NOMO-1 (cell line): ENCODE results near the gene COL4A1.

Experiments used
- DNase-seq, 2 experiments: peaks; one replicate each; lab custom pipeline; 2025; ENCODE audit not compliant: unreplicated experiment in 2 of 2; lab: John Stamatoyannopoulos, UW

The COL4A1 gene

GRCh38 chr13:110310541-110311442 lies 3.8 kb upstream of the COL4A1 start:
- no peak for DNase-seq

GRCh38 chr13:110309661-110310524 lies 2.9 kb upstream of the COL4A1 start:
- no peak for DNase-seq

DNA sequence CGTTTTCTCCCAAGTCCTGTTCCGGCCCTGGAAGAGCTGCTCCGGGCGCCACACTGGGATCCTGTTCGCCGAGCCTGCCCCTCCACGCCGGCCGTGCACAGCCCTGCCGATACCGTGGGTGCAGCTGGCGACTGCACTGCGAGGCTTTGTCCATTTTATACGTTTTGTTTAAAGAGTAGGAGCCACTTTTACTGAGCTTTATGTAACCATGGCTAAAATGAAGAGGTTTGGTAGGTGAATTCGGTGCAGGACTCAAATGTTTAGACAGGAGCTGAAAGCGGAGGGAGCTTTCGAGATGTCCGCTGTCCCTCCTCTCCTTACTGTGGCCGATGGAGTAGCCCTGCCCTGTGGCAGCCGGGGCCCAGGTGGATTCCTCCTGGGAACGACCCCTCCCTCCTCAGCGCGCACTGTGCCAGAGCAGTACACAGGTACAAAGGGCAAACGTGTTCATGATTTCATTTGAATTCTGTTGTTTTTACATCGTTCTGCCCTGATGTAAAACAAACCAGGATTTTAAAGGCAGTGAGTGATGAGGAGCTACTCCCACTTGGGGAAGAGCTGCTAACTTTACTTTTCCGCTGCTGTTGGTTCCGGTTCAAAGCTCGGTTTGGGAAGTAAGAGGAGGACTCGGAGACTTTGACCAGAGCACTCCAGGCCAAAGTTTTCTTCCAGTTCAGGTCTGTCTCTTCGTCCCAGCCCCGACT lies 1.9 kb upstream of the COL4A1 start:
- DNase-seq: no peak

- DNase-seq: no peak
Observed at GRCh38 chr13:110307767-110308655, 1.1 kb upstream of the COL4A1 start.

GRCh38 chr13:110306340-110306959 lies 507 bp downstream of the COL4A1 start:
- no peak for DNase-seq

DNA sequence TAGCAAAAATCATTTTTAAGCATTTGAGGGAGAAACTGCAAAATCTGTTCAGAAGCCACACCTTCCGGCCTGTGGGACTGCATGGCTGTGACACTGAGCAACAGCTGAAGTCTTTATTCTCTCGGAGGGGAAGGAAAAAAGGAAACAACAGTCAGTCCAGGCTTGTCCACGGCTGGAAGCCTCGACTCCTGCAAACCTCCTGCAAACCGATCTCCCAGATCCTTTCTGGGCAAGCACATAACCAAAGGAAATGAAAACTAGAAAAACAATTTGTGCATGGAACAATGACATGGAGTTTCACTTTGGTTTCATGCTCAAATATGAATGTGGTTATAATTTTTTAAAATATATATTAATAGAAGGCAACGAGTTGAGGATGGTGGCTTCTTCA lies 1.0 kb downstream of the COL4A1 start:
- no peak for DNase-seq

DNA sequence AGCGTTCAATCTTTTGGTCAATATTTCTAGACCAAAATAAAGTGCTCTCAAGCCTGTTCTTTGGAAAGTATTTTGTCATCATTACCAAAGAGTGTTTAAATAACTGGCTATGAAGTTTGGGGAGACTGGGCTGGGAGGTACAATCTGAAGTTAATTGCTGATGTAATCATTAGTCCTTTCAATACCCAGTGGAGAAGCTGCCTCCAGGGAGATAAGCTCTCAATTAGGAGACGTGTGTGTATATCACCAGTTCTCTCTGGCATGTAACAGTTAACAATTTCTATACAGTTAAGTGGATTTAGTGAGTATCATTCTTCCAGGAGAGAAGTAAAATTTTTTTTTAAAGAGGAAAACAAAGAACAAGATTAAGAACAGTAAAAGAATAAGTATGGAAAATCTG lies 1.4 kb downstream of the COL4A1 start:
- no peak for DNase-seq

GRCh38 chr13:110305001-110305400 lies 2.0 kb downstream of the COL4A1 start:
- no peak for DNase-seq

- DNase-seq: no peak
Observed at GRCh38 chr13:110304256-110304655, 2.7 kb downstream of the COL4A1 start.

- no peak for DNase-seq
Observed at GRCh38 chr13:110303644-110304043, 3.3 kb downstream of the COL4A1 start.

DNA sequence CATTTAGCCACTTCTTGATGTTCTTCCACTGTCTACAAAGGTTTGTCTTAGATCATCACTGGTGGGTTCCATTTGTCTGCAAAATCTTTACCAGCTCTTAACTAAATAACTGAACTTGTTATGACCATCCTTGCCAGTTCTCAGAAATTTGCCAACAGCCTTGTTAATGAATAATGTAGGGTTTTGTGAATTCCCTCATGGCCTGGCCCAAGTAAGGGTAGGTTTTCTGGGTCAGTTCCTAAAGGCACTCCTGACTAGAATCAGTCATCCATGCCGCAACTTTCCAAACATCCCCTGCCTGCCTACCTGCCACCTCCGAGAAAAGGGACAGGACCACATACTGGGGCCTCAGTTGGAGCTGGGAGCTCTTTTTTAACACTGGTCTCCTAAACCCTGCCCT lies 4.0 kb downstream of the COL4A1 start:
- DNase-seq: no peak

- DNase-seq: no peak
Observed at GRCh38 chr13:110301606-110302553, 5.1 kb downstream of the COL4A1 start.

GRCh38 chr13:110301083-110301482 lies 5.9 kb downstream of the COL4A1 start:
- DNase-seq: no peak

DNA sequence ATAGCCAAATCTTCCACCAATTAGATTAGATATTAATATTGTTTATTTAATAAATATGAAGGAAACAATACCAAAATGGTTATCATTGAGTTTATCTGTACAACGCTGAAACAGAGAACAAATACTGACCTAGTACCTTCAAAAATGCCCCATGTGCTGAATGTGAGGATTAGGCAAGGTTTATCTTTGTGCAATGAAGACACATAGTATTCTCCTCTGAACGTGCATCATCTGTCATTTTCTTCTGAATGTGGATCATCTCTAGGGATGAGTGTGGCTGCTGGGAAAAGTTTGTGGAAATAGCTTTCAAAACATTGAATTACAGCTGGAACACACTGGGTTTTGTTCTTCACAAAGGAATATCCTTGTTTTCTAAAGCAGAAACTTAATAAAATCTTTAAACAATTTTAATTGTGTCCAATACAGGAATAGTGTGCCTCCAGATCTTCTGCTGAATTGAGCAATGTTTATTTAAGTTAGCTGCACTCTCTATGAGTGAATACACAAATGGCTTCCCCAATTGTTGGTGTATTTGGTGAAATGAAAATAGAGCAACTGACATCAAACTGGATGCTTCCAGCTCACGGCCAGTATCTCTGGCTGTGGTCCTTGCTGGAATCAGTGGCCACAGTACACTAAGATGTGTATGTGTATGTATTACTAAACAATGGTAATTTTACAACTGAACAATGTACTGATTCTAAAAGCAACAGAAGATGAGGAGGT lies 6.7 kb downstream of the COL4A1 start:
- DNase-seq: no peak

DNA sequence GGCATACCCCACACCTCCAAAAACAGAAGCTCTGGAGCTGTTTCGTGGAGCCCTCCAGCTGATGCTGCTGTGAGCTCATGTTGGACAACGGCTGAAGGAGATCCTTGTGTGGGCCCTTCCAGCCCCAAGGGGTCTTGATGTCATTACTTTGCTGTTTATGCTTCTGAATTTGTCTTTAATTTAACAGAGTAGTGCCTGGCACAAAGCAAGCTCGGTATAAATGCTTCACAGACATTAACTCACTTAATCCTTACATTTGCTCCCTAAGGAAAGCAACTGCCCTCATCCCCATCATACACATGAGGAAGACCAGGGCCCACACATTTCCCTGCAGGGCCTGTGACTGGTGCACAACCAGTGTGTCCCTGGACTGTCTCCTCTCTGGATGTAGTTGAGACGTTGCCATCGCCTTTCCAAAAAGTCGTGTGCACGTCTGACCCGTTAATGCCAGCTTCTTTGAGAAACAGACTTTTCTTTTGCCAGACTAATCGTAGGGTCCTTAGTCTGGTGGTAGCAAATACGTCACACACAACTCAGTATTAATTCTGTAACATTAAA lies 7.6 kb downstream of the COL4A1 start:
- DNase-seq: no peak

DNA sequence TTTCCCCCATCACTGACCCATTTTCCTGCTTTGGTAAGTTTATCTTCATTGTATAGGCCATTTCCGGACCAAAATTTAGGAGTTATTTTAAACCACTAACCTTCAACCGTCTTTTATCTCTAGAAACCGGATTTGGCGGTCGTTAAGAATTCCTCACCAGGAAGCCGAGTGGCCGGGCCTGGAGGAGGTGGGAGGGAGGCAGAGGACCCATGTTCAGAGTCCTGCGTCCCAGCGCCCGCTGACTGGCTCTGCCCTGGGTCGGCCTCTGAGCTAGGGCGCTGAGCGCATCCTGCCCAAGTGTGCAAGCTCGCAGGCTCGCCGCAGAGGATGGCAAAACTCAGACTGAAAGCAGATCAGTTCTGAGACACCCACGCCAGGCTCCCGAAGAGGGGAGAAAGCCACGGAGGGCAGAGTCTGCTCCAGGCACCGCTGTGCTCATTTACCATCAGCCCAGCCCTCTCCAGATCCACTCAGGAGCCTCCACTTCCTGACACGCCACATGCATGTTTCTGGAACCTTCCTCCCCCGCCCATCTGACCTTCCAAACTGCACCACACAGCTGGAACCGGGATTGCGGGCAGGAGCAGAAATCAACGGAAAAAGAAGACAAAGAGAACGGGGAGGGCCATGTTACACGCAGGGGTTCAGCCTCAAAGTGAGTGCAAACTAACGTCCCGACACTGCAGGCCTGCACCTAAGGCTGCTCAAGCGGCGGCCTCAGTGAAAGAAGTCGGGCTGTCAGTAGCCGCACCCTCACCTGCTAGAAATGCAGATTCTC lies 8.3 kb downstream of the COL4A1 start:
- DNase-seq: no peak
